ENCODE results near the gene SIRPG.

SIRPG gene

GRCh38 chr20:1674361-1674760, 16.8 kb upstream of the SIRPG start:
- TF ChIP-seq, protein P1, sequence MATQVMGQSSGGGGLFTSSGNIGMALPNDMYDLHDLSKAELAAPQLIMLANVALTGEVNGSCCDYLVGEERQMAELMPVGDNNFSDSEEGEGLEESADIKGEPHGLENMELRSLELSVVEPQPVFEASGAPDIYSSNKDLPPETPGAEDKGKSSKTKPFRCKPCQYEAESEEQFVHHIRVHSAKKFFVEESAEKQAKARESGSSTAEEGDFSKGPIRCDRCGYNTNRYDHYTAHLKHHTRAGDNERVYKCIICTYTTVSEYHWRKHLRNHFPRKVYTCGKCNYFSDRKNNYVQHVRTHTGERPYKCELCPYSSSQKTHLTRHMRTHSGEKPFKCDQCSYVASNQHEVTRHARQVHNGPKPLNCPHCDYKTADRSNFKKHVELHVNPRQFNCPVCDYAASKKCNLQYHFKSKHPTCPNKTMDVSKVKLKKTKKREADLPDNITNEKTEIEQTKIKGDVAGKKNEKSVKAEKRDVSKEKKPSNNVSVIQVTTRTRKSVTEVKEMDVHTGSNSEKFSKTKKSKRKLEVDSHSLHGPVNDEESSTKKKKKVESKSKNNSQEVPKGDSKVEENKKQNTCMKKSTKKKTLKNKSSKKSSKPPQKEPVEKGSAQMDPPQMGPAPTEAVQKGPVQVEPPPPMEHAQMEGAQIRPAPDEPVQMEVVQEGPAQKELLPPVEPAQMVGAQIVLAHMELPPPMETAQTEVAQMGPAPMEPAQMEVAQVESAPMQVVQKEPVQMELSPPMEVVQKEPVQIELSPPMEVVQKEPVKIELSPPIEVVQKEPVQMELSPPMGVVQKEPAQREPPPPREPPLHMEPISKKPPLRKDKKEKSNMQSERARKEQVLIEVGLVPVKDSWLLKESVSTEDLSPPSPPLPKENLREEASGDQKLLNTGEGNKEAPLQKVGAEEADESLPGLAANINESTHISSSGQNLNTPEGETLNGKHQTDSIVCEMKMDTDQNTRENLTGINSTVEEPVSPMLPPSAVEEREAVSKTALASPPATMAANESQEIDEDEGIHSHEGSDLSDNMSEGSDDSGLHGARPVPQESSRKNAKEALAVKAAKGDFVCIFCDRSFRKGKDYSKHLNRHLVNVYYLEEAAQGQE (IDR thresholded peaks at IDR 0.05; ENCODE audit: insufficient read depth in 1 of 2, low read depth in 2 of 2, low read length in 2 of 2) = no peak
- TF ChIP-seq SIN3A (IDR thresholded peaks at IDR 0.05; ENCODE audit: borderline replicate concordance, insufficient read depth, low read length) (no peak), FOXP2 (optimal IDR thresholded peaks at IDR 0.05; ENCODE audit: borderline replicate concordance, extremely low read depth, extremely low read length, insufficient read depth) (no peak), TAF1 (IDR thresholded peaks at IDR 0.05; ENCODE audit: borderline replicate concordance, insufficient read depth, low read length) (no peak), POLR2AphosphoS5 (IDR thresholded peaks at IDR 0.05; ENCODE audit: low read depth, low read length) (no peak)

- TF ChIP-seq SIN3A (IDR thresholded peaks at IDR 0.05; ENCODE audit: borderline replicate concordance, insufficient read depth, low read length) (no peak), FOXP2 (optimal IDR thresholded peaks at IDR 0.05; ENCODE audit: borderline replicate concordance, extremely low read depth, extremely low read length, insufficient read depth) (no peak), POLR2AphosphoS5 (IDR thresholded peaks at IDR 0.05; ENCODE audit: low read depth, low read length) (no peak), TAF1 (IDR thresholded peaks at IDR 0.05; ENCODE audit: borderline replicate concordance, insufficient read depth, low read length) (no peak)
- TF ChIP-seq, protein P1 (IDR thresholded peaks at IDR 0.05; ENCODE audit: insufficient read depth in 1 of 2, low read depth in 2 of 2, low read length in 2 of 2) = no peak
Observed at GRCh38 chr20:1673424-1673823, 15.8 kb upstream of the SIRPG start.

- TF ChIP-seq POLR2AphosphoS5 (IDR thresholded peaks at IDR 0.05; ENCODE audit: low read depth, low read length) = no peak
- no peak for TF ChIP-seq TAF1 (IDR thresholded peaks at IDR 0.05; ENCODE audit: borderline replicate concordance, insufficient read depth, low read length)
- TF ChIP-seq, protein P1 (IDR thresholded peaks at IDR 0.05; ENCODE audit: insufficient read depth in 1 of 2, low read depth in 2 of 2, low read length in 2 of 2) = no peak
- TF ChIP-seq FOXP2 (optimal IDR thresholded peaks at IDR 0.05; ENCODE audit: borderline replicate concordance, extremely low read depth, extremely low read length, insufficient read depth) = no peak
- no peak for TF ChIP-seq SIN3A (IDR thresholded peaks at IDR 0.05; ENCODE audit: borderline replicate concordance, insufficient read depth, low read length)
Observed at GRCh38 chr20:1672728-1673127, 15.1 kb upstream of the SIRPG start.

DNA sequence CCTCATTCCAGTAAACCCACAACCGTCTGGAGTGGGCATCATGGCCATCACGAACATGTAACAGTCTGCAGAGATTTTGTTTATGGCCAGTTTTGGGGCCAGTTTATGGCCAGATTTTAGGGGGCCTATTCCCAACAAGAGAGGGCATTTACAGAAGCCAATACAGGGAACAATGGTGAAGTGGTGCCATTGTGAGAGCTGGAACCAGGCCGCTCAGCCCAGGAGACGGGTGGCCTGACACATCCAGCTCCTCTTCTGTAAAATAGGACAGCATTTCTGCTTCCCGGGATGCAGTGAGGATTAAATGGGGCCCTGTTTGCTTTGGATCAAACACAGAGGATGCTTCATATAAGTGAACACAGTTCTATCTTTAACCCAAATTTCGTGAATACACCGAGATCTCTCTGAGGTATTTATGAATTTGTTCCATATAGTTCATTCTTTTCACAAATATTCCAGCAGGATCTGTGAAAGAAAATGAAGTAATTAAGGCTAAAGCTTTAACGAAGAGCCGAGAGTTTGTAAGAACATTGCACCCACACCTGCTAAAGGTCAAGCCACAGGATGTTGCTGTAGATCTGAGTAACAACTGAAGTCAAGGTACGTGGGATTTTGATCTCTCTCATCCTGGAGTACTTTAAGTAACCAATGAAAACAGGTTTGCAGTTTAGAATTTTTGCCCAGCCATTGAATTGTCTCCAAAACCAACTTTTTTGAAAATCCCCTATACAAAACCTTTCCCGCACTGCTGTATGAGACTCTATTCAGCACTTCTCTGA, 14.5 kb upstream of the SIRPG start:
- no peak for TF ChIP-seq POLR2AphosphoS5 (IDR thresholded peaks at IDR 0.05; ENCODE audit: low read depth, low read length)
- no peak for TF ChIP-seq TAF1 (IDR thresholded peaks at IDR 0.05; ENCODE audit: borderline replicate concordance, insufficient read depth, low read length)
- no peak for TF ChIP-seq FOXP2 (optimal IDR thresholded peaks at IDR 0.05; ENCODE audit: borderline replicate concordance, extremely low read depth, extremely low read length, insufficient read depth)
- TF ChIP-seq, protein P1 (IDR thresholded peaks at IDR 0.05; ENCODE audit: insufficient read depth in 1 of 2, low read depth in 2 of 2, low read length in 2 of 2) = no peak
- TF ChIP-seq SIN3A (IDR thresholded peaks at IDR 0.05; ENCODE audit: borderline replicate concordance, insufficient read depth, low read length) = no peak

Measured in PFSK-1 (cell line).